ENCODE measurements around the gene BMF. TPM values are rescaled to one million over a fixed set of nuclear protein-coding genes. Genes with fewer than 3 reads are reported as not detected.

BMF gene
- polyA plus RNA-seq, 3 donors: 5.6 to 59.6 (median 6.5) TPM

DNA sequence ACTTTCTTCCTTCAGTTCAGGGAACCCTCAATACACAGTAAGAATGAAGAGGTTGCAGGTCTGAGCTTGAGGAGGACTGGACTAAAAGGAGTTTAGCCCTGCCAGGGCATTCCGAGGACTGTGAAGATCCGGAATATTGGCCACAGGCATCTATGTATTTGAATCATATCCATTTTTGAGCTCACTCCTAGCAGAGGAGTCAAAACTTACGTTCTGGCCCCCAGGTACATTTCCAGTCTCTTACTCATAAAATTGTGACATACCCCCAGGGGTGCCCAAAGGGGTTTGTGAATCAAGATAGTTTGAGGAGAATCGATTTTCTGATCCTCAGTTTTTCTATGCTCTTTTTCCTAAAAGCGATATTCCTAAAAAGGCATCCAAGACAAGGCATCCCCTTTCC lies 42.1 kb downstream of the BMF start:
- no peaks in the 10 kb centered on the region for H3K79me2 ChIP-seq (ENCODE audit: insufficient read depth, low read length)
- no peak overlapping the region for H3K27ac ChIP-seq (ENCODE audit: low read depth in 1 of 2, low read length in 2 of 2)
- H3K9ac ChIP-seq (ENCODE audit: insufficient read depth, low read length, poor library complexity, severe bottlenecking): no peak overlapping the region
- no peaks in the 10 kb centered on the region for H3K36me3 Mint-ChIP-seq
- WGBS (ENCODE audit: insufficient coverage): 100% methylated on average over 1 of the region's 5 CpGs
- H3K27me3 ChIP-seq (ENCODE audit: control insufficient read depth in 2 of 2, insufficient read depth in 2 of 2, low read length in 2 of 2): no peaks in the 10 kb centered on the region
- no peaks in the 10 kb centered on the region for H3K9me3 Mint-ChIP-seq
- no peaks in the 10 kb centered on the region for H4K20me1 ChIP-seq (ENCODE audit: insufficient read depth, low read length)
- H3K4me3 Mint-ChIP-seq: no peak overlapping the region
- DNase-seq: no peak
- no peaks in the 10 kb centered on the region for H3K36me3 ChIP-seq (replicated peaks in 1 of 2; ENCODE audit: control insufficient read depth in 1 of 2, insufficient read depth in 2 of 2, low read length in 2 of 2)
- no peaks in the 10 kb centered on the region for H3K4me1 ChIP-seq (ENCODE audit: control insufficient read depth in 1 of 2, insufficient read depth in 2 of 2, low read length in 2 of 2)
- H3K4me2 ChIP-seq (replicated peaks; ENCODE audit: extremely low read depth, low read length, poor library complexity, severe bottlenecking): no peak overlapping the region
- H3K4me1 Mint-ChIP-seq: peaks cover 8% of the 10 kb centered on the region
- H3K27me3 Mint-ChIP-seq (ENCODE audit: low read depth in 3 of 3): peaks cover 0 to 3% (median 0%) of the 10 kb centered on the region in 3 donors
- TF ChIP-seq, protein P1, sequence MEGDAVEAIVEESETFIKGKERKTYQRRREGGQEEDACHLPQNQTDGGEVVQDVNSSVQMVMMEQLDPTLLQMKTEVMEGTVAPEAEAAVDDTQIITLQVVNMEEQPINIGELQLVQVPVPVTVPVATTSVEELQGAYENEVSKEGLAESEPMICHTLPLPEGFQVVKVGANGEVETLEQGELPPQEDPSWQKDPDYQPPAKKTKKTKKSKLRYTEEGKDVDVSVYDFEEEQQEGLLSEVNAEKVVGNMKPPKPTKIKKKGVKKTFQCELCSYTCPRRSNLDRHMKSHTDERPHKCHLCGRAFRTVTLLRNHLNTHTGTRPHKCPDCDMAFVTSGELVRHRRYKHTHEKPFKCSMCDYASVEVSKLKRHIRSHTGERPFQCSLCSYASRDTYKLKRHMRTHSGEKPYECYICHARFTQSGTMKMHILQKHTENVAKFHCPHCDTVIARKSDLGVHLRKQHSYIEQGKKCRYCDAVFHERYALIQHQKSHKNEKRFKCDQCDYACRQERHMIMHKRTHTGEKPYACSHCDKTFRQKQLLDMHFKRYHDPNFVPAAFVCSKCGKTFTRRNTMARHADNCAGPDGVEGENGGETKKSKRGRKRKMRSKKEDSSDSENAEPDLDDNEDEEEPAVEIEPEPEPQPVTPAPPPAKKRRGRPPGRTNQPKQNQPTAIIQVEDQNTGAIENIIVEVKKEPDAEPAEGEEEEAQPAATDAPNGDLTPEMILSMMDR (IDR thresholded peaks at IDR 0.05): no peak
- intact Hi-C loops (cut with micrococcal nuclease): no loop called here
- no peak overlapping the region for H2AFZ ChIP-seq (ENCODE audit: insufficient read depth, low read depth, low read length, poor library complexity, severe bottlenecking)
- H3K27ac Mint-ChIP-seq: no peak overlapping the region
- no peak overlapping the region for H3K4me3 ChIP-seq (replicated peaks in 1 of 3; ENCODE audit: low read depth in 2 of 3, low read length in 3 of 3)
- H3K9me3 ChIP-seq (replicated peaks in 1 of 2; ENCODE audit: control insufficient read depth in 1 of 2, insufficient read depth in 1 of 2, low read length in 2 of 2): no peaks in the 10 kb centered on the region

GRCh38 chr15:40065166-40065565 lies 43.5 kb downstream of the BMF start:
- no peak overlapping the region for H3K4me3 ChIP-seq (replicated peaks in 1 of 3; ENCODE audit: low read depth in 2 of 3, low read length in 3 of 3)
- no peak for DNase-seq
- no peaks in the 10 kb centered on the region for H3K9me3 ChIP-seq (replicated peaks in 1 of 2; ENCODE audit: control insufficient read depth in 1 of 2, insufficient read depth in 1 of 2, low read length in 2 of 2)
- no peak overlapping the region for H3K9ac ChIP-seq (ENCODE audit: insufficient read depth, low read length, poor library complexity, severe bottlenecking)
- no peak overlapping the region for H3K4me3 Mint-ChIP-seq
- H3K79me2 ChIP-seq (ENCODE audit: insufficient read depth, low read length): no peaks in the 10 kb centered on the region
- no peak overlapping the region for H3K27ac ChIP-seq (ENCODE audit: low read depth in 1 of 2, low read length in 2 of 2)
- H3K9me3 Mint-ChIP-seq: no peaks in the 10 kb centered on the region
- no peak overlapping the region for H3K4me2 ChIP-seq (replicated peaks; ENCODE audit: extremely low read depth, low read length, poor library complexity, severe bottlenecking)
- H4K20me1 ChIP-seq (ENCODE audit: insufficient read depth, low read length): no peaks in the 10 kb centered on the region
- H3K36me3 ChIP-seq (replicated peaks in 1 of 2; ENCODE audit: control insufficient read depth in 1 of 2, insufficient read depth in 2 of 2, low read length in 2 of 2): no peaks in the 10 kb centered on the region
- H3K4me1 Mint-ChIP-seq: peaks cover 8% of the 10 kb centered on the region
- peaks cover 0 to 3% (median 0%) of the 10 kb centered on the region in 3 donors for H3K27me3 Mint-ChIP-seq (ENCODE audit: low read depth in 3 of 3)
- peaks cover 0 to 3% of the 10 kb centered on the region in 2 donors for H3K36me3 Mint-ChIP-seq
- intact Hi-C loops (cut with micrococcal nuclease): no loop called here
- H2AFZ ChIP-seq (ENCODE audit: insufficient read depth, low read depth, low read length, poor library complexity, severe bottlenecking): no peak overlapping the region
- H3K27ac Mint-ChIP-seq: peak overlapping the region in 1 of 7 donors; percentile 49
- WGBS (ENCODE audit: insufficient coverage): 100% methylated on average over 2 of the region's 3 CpGs
- no peaks in the 10 kb centered on the region for H3K4me1 ChIP-seq (ENCODE audit: control insufficient read depth in 1 of 2, insufficient read depth in 2 of 2, low read length in 2 of 2)
- TF ChIP-seq, protein P1 (IDR thresholded peaks at IDR 0.05): no peak
- H3K27me3 ChIP-seq (ENCODE audit: control insufficient read depth in 2 of 2, insufficient read depth in 2 of 2, low read length in 2 of 2): no peaks in the 10 kb centered on the region

All from CD14-positive monocyte (primary cell).